IMR-90 (cell line): ENCODE results near the gene SEC16A.

Source experiments
- CTCF ChIP-seq: conservative IDR thresholded peaks from 2 replicates; pipeline ENCODE4 v1.5.1; 2012; ENCODE audit warnings: mild to moderate bottlenecking, low read depth, low read length, improper control_type of control experiment
- POLR2A ChIP-seq: IDR thresholded peaks from 2 replicates; pipeline ENCODE4 v1.6.1; 2012; ENCODE audit warnings: mild to moderate bottlenecking, low read depth, low read length
- RFX5 ChIP-seq: IDR thresholded peaks from 2 replicates; pipeline ENCODE4 v1.8.0; 2012; ENCODE audit warnings: low read depth, mild to moderate bottlenecking, low read length, moderate library complexity
- SMC3 ChIP-seq: fragments of 150-350 bp; IDR thresholded peaks from 2 replicates; pipeline ENCODE4 v1.6.1; 2016; ENCODE audit warnings: low read depth, mild to moderate bottlenecking, antibody characterized with exemption, low read length, moderate library complexity
- USF2 ChIP-seq: fragments of 150-350 bp; IDR thresholded peaks from 2 replicates; pipeline ENCODE4 v1.6.1; 2017; ENCODE audit warnings: mild to moderate bottlenecking, antibody characterized with exemption, low read length, low read depth

- TF ChIP-seq SMC3 (no peak), RFX5 (no peak), POLR2A (no peak), CTCF (no peak), USF2 (no peak)
Measured at GRCh38 chr9:136419092-136419420, 63.8 kb downstream of the SEC16A start.
